ENCODE data around the gene F7.
"Not testable (repeated sequence)": the region's sequence is repeated elsewhere in the genome, so short reads cannot be mapped to it uniquely, and the experiment has no call there.

F7 gene

GRCh38 chr13:113157206-113157928 is 51.8 kb downstream of the F7 start:
- DNase-seq = no peak

GRCh38 chr13:113157929-113158747 is 52.5 kb downstream of the F7 start, which contains the start of gene PROZ:
PROZ (plus strand) TSS chr13:113158648; CDS start chr13:113158661, 13 bp downstream.
- DNase-seq = no peak

GRCh38 chr13:113158946-113159345 is 53.4 kb downstream of the F7 start:
- DNase-seq = no peak

- DNase-seq = no peak
Measured at GRCh38 chr13:113159701-113160100, 54.1 kb downstream of the F7 start.

- DNase-seq = no peak
Measured at GRCh38 chr13:113160983-113161382, 55.4 kb downstream of the F7 start.

- peak; percentile 15 for DNase-seq
Measured at GRCh38 chr13:113161433-113161832, 55.8 kb downstream of the F7 start.

GRCh38 chr13:113161975-113162374 is 56.4 kb downstream of the F7 start:
- not testable (repeated sequence) for DNase-seq

- DNase-seq = peak; percentile 12
Measured at GRCh38 chr13:113162783-113163685, 57.4 kb downstream of the F7 start.

- no peak for DNase-seq
Measured at GRCh38 chr13:113164492-113164891, 58.9 kb downstream of the F7 start.

GRCh38 chr13:113166266-113166665 is 60.7 kb downstream of the F7 start:
- no peak for DNase-seq

- no peak for DNase-seq
Measured at GRCh38 chr13:113166681-113167080, 61.1 kb downstream of the F7 start.

GRCh38 chr13:113167155-113167554 is 61.6 kb downstream of the F7 start:
- DNase-seq = no peak

- DNase-seq = no peak
Measured at GRCh38 chr13:113167575-113167974, 62.0 kb downstream of the F7 start.

- DNase-seq = no peak
Measured at GRCh38 chr13:113168211-113168610, 62.6 kb downstream of the F7 start.

GRCh38 chr13:113169277-113170272 is 64.0 kb downstream of the F7 start:
- no peak for DNase-seq

Data from CD4-positive, alpha-beta T cell treated with Interleukin-6 for 4 hours (primary cell).